ENCODE measurements around the gene SLC12A8. TPM values are rescaled to one million over a fixed set of nuclear protein-coding genes. Genes with fewer than 3 reads are reported as not detected.

Gene SLC12A8
- total RNA-seq, 6 experiments from 2014 or later, result 8.5 to 23.4 (median 20.3) TPM

- DNase-seq (no peak), ATAC-seq (no peak)
- H3K27me3 ChIP-seq, result no peaks in the 10 kb centered on the region
- H3K4me1 ChIP-seq, result no peaks in the 10 kb centered on the region
- no peaks in the 10 kb centered on the region for H3K9me3 ChIP-seq
- H3K36me3 ChIP-seq, result no peaks in the 10 kb centered on the region
- H3K27ac ChIP-seq, result no peak overlapping the region
- H3K4me3 ChIP-seq, result no peak overlapping the region
- 80% methylated on average over 1 of the region's 1 CpG for WGBS (ENCODE audit: insufficient coverage, low coverage, low lambda C conversion rate, missing lambda C conversion rate)
- TF ChIP-seq CTCF (IDR thresholded peaks at IDR 0.05) (no peak), POLR2A (IDR thresholded peaks at IDR 0.05) (no peak)
- intact Hi-C loops (cut with DNase I), result no loop called here
These were observed 107.9 kb downstream of the SLC12A8 start for GRCh38 chr3:125104639-125105038.

GRCh38 chr3:125103406-125103805 lies 109.1 kb downstream of the SLC12A8 start:
- WGBS (ENCODE audit: insufficient coverage, low coverage, low lambda C conversion rate, missing lambda C conversion rate), result no CpG with 5 or more reads among the region's 1 CpG
- no peaks in the 10 kb centered on the region for H3K4me1 ChIP-seq
- no peaks in the 10 kb centered on the region for H3K27me3 ChIP-seq
- DNase-seq, result no peak
- no peaks in the 10 kb centered on the region for H3K9me3 ChIP-seq
- H3K4me3 ChIP-seq, result no peak overlapping the region
- no peak for ATAC-seq
- TF ChIP-seq POLR2A (IDR thresholded peaks at IDR 0.05), result no peak
- no peak for TF ChIP-seq CTCF (IDR thresholded peaks at IDR 0.05)
- no peak overlapping the region for H3K27ac ChIP-seq
- no peaks in the 10 kb centered on the region for H3K36me3 ChIP-seq
- intact Hi-C loops (cut with DNase I), result no loop called here

DNA sequence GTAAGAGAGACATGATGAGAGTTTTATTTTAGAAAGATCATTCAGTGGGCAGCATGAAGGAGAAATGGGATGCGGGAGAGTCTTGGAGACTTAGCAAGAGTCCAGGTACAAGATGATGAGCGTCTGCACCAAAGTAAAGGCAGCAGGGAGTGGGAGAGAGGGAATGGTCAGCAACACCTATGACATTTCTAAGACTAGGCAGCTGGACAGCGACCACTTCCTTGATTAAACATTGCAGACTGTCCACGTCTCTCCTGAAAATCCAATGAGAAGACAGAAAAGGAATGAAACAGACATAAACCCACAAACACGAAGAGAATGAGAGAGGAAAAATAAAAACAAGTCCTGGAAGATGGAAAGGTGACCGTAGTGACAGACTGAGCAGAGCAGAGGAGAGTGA lies 110.1 kb downstream of the SLC12A8 start:
- Histone ChIP-seq H3K9me3 (no peaks in the 10 kb centered on the region), H3K27ac (no peak overlapping the region), H3K36me3 (no peaks in the 10 kb centered on the region), H3K27me3 (no peaks in the 10 kb centered on the region), H3K4me3 (no peak overlapping the region), H3K4me1 (no peaks in the 10 kb centered on the region)
- TF ChIP-seq CTCF (IDR thresholded peaks at IDR 0.05), result no peak
- no peak for TF ChIP-seq POLR2A (IDR thresholded peaks at IDR 0.05)
- ATAC-seq (no peak), DNase-seq (no peak)
- WGBS (ENCODE audit: insufficient coverage, low coverage, low lambda C conversion rate, missing lambda C conversion rate), result 80% methylated on average over 5 of the region's 6 CpGs
- intact Hi-C loops (cut with DNase I), result no loop called here

DNA sequence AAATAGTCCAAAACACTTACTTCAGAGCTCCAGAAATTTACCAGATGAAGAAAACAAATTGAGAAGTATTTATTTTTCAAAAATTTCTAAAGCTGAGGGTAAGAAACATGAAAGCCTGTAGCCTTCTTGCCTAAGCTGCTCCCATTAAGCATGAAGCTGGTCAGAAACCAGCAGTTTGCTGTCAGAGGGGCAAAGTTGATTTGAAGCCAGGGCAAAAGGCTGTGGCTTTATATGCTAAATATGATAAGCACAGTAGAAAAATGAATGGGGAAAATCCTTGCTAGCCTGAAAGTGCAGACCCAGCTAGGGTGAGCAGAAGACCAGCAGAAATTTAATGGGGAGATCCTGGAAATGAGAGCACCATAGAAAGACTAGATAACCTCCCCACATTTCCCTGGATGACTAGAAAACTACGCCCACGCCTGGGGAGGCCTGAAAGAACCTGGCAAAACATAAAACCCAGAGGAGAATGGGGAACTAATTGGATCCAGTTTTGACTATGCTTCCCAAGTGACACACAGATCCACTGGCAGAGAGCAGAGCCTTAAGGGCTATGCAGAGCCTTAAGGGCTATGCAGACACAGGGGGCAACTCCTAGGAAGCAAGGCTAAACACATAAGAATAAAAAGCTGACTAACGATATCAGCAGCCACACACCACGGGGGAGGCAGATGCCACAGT lies 113.8 kb downstream of the SLC12A8 start:
- Histone ChIP-seq H3K9me3 (no peaks in the 10 kb centered on the region), H3K4me3 (no peak overlapping the region), H3K36me3 (no peaks in the 10 kb centered on the region), H3K27me3 (no peaks in the 10 kb centered on the region), H3K4me1 (no peaks in the 10 kb centered on the region), H3K27ac (no peak overlapping the region)
- intact Hi-C loops (cut with DNase I), result no loop called here
- DNase-seq (no peak), ATAC-seq (no peak)
- 91% methylated on average over 4 of the region's 4 CpGs for WGBS (ENCODE audit: insufficient coverage, low coverage, low lambda C conversion rate, missing lambda C conversion rate)
- TF ChIP-seq POLR2A (IDR thresholded peaks at IDR 0.05) (no peak), CTCF (IDR thresholded peaks at IDR 0.05) (no peak)

DNA sequence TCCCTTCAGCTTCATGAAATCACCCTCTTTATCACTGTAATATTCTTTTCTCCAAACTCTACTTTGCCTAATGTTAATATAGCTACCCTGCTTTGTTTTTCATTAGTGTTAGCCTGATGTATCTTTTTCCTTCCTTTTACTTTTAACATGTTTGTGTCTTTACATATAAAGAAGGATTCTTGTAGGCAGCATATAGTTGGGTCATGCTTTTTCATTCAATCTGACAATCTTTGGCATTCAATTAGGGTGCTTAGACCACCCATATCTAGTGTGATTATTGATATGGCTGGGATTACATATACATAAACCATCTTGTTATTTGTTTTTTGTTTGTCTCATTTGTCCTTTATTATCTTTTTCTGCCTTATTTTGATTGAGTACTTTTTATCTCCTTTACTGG lies 121.9 kb downstream of the SLC12A8 start:
- Histone ChIP-seq H3K27me3 (no peaks in the 10 kb centered on the region), H3K27ac (no peak overlapping the region), H3K4me3 (no peak overlapping the region), H3K9me3 (no peaks in the 10 kb centered on the region), H3K36me3 (no peaks in the 10 kb centered on the region), H3K4me1 (no peaks in the 10 kb centered on the region)
- DNase-seq (no peak), ATAC-seq (no peak)
- TF ChIP-seq POLR2A (IDR thresholded peaks at IDR 0.05), result no peak
- no peak for TF ChIP-seq CTCF (IDR thresholded peaks at IDR 0.05)
- intact Hi-C loops (cut with DNase I), result no loop called here

Measured in right lobe of liver (tissue), 6 donors.